Colonic mucosa (tissue), 4 donors: ENCODE results near the gene ADAMTS17. TPM values are rescaled to one million over a fixed set of nuclear protein-coding genes. Genes with fewer than 3 reads are reported as not detected.

ENCODE experiments used
- DNase-seq: peaks from one replicate; pipeline ENCODE4 v3.0.0-alpha.2; 2020
- H3K27ac ChIP-seq: fragments of 200-600 bp; one replicate; pipeline ENCODE4 v1.8.0; 2021
- H3K27me3 ChIP-seq: fragments of 200-600 bp; one replicate; pipeline ENCODE4 v1.8.0; 2021
- H3K36me3 ChIP-seq: fragments of 200-600 bp; one replicate; pipeline ENCODE4 v1.8.0; 2021
- H3K4me1 ChIP-seq: fragments of 200-600 bp; one replicate; pipeline ENCODE4 v1.8.0; 2021; ENCODE audit warnings: mild to moderate bottlenecking
- H3K4me3 ChIP-seq: fragments of 200-600 bp; one replicate; pipeline ENCODE4 v1.8.0; 2021
- H3K9ac ChIP-seq, 2 donors: one replicate each; pipeline ENCODE4 v1.7.0; 2013; ENCODE audit warnings: control low read depth in 2 of 2, low read depth in 2 of 2, low read length in 2 of 2
- H3K9me3 ChIP-seq: fragments of 200-600 bp; one replicate; pipeline ENCODE4 v1.8.0; 2021
- intact Hi-C: fragments of 100-400 bp; cut with DNase I; formaldehyde crosslinking; loops from one replicate; pipeline ENCODE4 v1.14.1; 2022
- total RNA-seq, 2 donors: library from RNA; stranded (reverse); fragmentation: NEBNext Ultra II Directional in 1 of 2; extraction: Animal tissue kit (Norgen Biotek cat#: 25700) in 1 of 2; gene quantifications; one replicate each; pipeline ENCODE4 v1.2.1, GENCODE V29; 2021
- TF ChIP-seq, protein P1 (sequence below): fragments of 200-600 bp; IDR thresholded peaks from one replicate; pipeline ENCODE4 v1.8.0; 2022; ENCODE audit warnings: antibody characterized with exemption, mild to moderate bottlenecking
- donor health status: healthy.
- donor health status: DM: no; HTN: no; CAD: no.
- donor health status: DM: no; HTN: no; CAD: no.

ADAMTS17 gene
- total RNA-seq, 2 donors from 2014 or later, result 4.2 to 8.3 TPM

DNA sequence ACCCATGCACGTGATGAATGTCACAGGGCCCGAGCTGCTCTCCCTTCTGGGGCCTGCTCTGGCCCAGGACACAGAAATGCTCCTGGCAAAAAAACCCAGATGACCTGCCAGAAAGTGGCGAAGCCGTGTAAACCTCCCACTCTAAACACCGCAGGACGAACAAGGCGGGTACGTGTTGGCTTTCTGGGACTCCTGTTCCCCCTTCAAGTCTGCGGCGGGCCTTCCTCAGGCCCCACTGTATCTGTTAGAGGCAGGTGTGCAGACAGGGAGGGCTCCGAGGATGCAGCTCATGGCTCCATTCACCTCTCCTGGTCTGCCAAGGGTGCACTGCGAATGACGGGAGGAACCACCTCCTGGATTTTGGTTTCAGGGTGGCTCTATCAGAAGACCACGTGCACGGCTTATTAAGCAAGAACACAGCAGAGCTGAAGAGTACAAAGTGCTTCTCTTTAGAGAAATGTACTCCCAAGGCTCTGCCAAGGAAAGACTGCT is 173.8 kb downstream of the ADAMTS17 start:
- H3K9ac ChIP-seq, result no peak overlapping the region
- TF ChIP-seq, protein P1, sequence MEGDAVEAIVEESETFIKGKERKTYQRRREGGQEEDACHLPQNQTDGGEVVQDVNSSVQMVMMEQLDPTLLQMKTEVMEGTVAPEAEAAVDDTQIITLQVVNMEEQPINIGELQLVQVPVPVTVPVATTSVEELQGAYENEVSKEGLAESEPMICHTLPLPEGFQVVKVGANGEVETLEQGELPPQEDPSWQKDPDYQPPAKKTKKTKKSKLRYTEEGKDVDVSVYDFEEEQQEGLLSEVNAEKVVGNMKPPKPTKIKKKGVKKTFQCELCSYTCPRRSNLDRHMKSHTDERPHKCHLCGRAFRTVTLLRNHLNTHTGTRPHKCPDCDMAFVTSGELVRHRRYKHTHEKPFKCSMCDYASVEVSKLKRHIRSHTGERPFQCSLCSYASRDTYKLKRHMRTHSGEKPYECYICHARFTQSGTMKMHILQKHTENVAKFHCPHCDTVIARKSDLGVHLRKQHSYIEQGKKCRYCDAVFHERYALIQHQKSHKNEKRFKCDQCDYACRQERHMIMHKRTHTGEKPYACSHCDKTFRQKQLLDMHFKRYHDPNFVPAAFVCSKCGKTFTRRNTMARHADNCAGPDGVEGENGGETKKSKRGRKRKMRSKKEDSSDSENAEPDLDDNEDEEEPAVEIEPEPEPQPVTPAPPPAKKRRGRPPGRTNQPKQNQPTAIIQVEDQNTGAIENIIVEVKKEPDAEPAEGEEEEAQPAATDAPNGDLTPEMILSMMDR, result no peak
- H3K27me3 ChIP-seq, result no peaks in the 10 kb centered on the region
- no peak for DNase-seq
- no peaks in the 10 kb centered on the region for H3K36me3 ChIP-seq
- intact Hi-C loops, result no loop called here
- H3K4me1 ChIP-seq, result no peaks in the 10 kb centered on the region
- no peak overlapping the region for H3K4me3 ChIP-seq
- no peak overlapping the region for H3K27ac ChIP-seq
- H3K9me3 ChIP-seq, result no peaks in the 10 kb centered on the region

DNA sequence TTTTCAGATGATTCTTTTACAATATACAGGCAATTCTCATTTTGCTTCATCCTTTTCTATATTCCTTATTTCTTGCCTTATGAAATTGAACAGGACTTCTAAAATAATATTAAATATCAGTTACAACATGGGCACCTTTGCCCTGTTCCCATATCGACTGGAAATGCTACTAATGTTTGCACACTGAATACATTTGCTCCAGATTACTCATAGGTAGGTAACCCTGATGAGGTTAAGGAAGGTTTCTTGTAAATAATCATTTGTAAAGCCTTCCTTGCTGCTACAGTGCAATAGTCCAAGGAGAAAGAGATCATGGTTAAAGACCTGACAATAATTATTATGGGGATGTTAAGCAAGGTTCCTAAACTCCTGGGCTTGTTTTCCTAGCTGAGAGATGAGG is 175.5 kb downstream of the ADAMTS17 start:
- DNase-seq, result no peak
- TF ChIP-seq, protein P1, result no peak
- no peaks in the 10 kb centered on the region for H3K4me1 ChIP-seq
- intact Hi-C loops, result no loop called here
- no peak overlapping the region for H3K9ac ChIP-seq
- H3K27ac ChIP-seq, result no peak overlapping the region
- H3K4me3 ChIP-seq, result no peak overlapping the region
- H3K9me3 ChIP-seq, result no peaks in the 10 kb centered on the region
- H3K27me3 ChIP-seq, result no peaks in the 10 kb centered on the region
- H3K36me3 ChIP-seq, result no peaks in the 10 kb centered on the region

DNA sequence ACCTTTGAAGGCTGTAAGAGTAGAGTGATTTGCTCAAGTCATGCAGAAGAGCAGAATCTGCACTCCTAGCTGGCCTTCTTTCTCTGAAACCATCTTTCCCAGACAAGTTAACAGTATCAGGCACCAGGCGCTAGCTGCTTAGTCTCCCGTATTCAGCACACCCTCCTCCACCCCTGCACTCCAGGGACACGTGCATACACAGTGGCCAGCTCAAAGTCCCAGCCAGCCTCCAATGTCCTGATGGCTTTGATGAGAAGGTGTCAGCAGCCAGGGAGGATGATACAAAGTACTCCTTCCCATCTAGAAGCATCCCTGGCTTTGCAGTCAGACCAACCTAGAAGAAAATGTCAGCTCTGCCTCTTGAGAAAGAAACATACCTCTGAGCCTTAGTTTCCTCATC is 177.8 kb downstream of the ADAMTS17 start:
- intact Hi-C loops, result no loop called here
- DNase-seq, result no peak
- no peaks in the 10 kb centered on the region for H3K36me3 ChIP-seq
- H3K4me1 ChIP-seq, result no peaks in the 10 kb centered on the region
- H3K9ac ChIP-seq, result no peak overlapping the region
- no peak overlapping the region for H3K4me3 ChIP-seq
- TF ChIP-seq, protein P1, result no peak
- H3K9me3 ChIP-seq, result no peaks in the 10 kb centered on the region
- H3K27me3 ChIP-seq, result no peaks in the 10 kb centered on the region
- H3K27ac ChIP-seq, result no peak overlapping the region

DNA sequence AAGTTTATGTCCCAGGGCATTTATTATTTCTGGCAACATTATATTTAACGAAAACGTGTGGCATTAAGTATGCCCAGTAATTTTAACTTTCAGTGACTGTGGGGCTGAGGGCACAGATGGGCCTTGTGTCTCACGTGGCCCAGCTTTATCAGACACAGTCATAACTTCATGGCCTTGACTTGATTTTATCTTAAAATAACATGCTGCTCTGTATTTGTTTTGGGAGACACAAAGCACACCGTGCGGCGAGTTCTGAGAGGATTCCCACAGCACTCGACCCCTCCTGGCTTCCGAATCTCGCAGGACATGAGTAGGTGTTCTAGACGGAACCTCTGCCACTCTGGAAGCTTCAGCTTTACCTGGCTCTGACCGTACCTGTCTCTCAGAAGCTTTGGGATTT is 180.8 kb downstream of the ADAMTS17 start:
- no peaks in the 10 kb centered on the region for H3K27me3 ChIP-seq
- DNase-seq, result no peak
- no peak overlapping the region for H3K27ac ChIP-seq
- no peaks in the 10 kb centered on the region for H3K4me1 ChIP-seq
- no peak overlapping the region for H3K4me3 ChIP-seq
- no peaks in the 10 kb centered on the region for H3K9me3 ChIP-seq
- intact Hi-C loops, result no loop called here
- TF ChIP-seq, protein P1, result no peak
- no peaks in the 10 kb centered on the region for H3K36me3 ChIP-seq
- H3K9ac ChIP-seq, result no peak overlapping the region

DNA sequence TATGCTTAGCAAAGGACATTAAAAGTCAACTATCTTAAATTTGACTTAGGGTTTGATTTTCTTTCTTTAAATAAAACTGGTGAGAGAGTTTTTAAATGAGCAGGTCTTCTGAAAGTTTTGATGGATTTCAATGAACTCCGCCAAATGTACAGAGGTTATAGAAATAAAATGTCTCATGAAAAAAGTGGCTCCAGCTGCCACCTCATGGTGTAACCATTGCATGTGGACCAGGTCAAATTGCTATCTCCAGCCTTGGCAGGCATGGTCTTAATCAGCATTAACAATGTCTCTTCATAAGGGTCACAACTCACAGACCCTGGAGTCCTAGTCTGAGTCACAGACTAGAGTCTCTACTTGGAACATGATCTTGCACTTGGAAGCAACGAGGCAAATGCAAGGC is 182.3 kb downstream of the ADAMTS17 start:
- Histone ChIP-seq H3K36me3 (no peaks in the 10 kb centered on the region), H3K4me1 (no peaks in the 10 kb centered on the region), H3K27me3 (no peaks in the 10 kb centered on the region), H3K9me3 (no peaks in the 10 kb centered on the region), H3K9ac (no peak overlapping the region), H3K27ac (no peak overlapping the region), H3K4me3 (no peak overlapping the region)
- TF ChIP-seq, protein P1, result no peak
- DNase-seq, result no peak
- intact Hi-C loops, result no loop called here
